BLaER1 (cell line): ENCODE results near the gene SCN2B.

Experiments
- H3K27ac ChIP-seq: shearing (Covaris generic); formaldehyde crosslinking; 2 replicates; pipeline ENCODE4 v1.8.1; 2022
- H3K27me3 ChIP-seq: shearing (Covaris generic); formaldehyde crosslinking; 2 replicates; pipeline ENCODE4 v1.8.1; 2022
- H3K36me3 ChIP-seq: shearing (Covaris generic); formaldehyde crosslinking; 2 replicates; pipeline ENCODE4 v1.8.1; 2022
- H3K4me1 ChIP-seq: shearing (Covaris generic); formaldehyde crosslinking; 2 replicates; pipeline ENCODE4 v1.8.1; 2022
- H3K4me2 ChIP-seq: shearing (Covaris generic); formaldehyde crosslinking; 2 replicates; pipeline ENCODE4 v1.8.1; 2022
- H3K4me3 ChIP-seq: shearing (Covaris generic); formaldehyde crosslinking; 2 replicates; pipeline ENCODE4 v1.8.1; 2022
- H3K9ac ChIP-seq: shearing (Covaris generic); formaldehyde crosslinking; 2 replicates; pipeline ENCODE4 v1.8.1; 2022
- H3K9me3 ChIP-seq: shearing (Covaris generic); formaldehyde crosslinking; 2 replicates; pipeline ENCODE4 v1.8.1; 2022
- H4K20me1 ChIP-seq: shearing (Covaris generic); formaldehyde crosslinking; 2 replicates; pipeline ENCODE4 v1.8.1; 2022
- Cebpa-rat ChIP-seq: shearing (Covaris generic); IDR thresholded peaks from 2 replicates; pipeline ENCODE4 v1.8.1; 2022

SCN2B gene

DNA sequence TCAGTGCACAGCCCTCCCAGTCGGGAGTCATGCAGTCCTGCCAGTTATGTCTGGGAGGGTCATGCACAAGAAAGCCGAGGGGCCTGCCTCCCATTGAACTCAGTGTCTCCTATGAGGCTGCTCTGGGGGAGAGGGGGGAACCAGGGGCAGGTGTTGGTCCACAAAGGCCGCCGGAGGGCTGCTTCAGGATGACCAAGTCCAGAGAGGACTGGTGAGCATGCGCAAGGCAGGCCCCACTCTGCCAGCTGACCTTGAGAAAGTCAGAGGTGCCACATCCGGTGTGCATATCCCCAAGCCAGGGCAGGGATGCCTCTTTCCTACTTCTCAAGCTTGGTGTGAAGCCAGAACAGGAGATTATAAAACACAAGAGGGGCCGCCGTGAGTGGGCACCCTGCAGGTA, 28.2 kb downstream of the SCN2B start:
- no peak overlapping the region for H3K27ac ChIP-seq
- H3K4me2 ChIP-seq, result no peak overlapping the region
- H3K9ac ChIP-seq, result no peak overlapping the region
- peaks cover 97% of the 10 kb centered on the region for H3K27me3 ChIP-seq
- TF ChIP-seq Cebpa-rat, result no peak
- no peaks in the 10 kb centered on the region for H3K36me3 ChIP-seq
- H3K4me3 ChIP-seq, result no peak overlapping the region
- peaks cover 17% of the 10 kb centered on the region for H3K4me1 ChIP-seq
- peaks cover 20% of the 10 kb centered on the region; the same call in 1 of the 2 replicates for H4K20me1 ChIP-seq
- no peaks in the 10 kb centered on the region for H3K9me3 ChIP-seq

DNA sequence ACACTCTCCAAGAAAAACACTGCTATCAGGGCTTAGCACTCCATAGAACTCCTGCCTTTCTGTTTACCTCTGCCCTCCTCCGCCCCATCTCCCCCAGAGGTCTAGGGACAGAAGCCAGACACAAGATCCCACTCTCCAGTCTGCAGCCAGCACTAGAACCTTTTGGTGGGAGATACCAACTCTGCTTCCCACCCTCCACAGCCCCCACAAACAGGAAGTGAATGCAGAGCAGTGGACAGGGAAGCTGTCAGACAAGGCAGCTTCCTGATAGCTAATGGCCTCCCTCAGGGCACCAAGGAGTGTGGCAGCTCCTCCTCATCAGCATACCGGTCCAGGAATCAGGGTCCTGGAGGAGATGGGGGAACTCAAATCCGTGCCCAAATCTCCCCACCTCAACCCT, 28.9 kb downstream of the SCN2B start:
- peaks cover 15% of the 10 kb centered on the region; the same call in 1 of the 2 replicates for H4K20me1 ChIP-seq
- H3K27ac ChIP-seq, result no peak overlapping the region
- no peak overlapping the region for H3K4me2 ChIP-seq
- H3K27me3 ChIP-seq, result peaks cover 96% of the 10 kb centered on the region
- H3K4me1 ChIP-seq, result peaks cover 10% of the 10 kb centered on the region
- no peak overlapping the region for H3K4me3 ChIP-seq
- H3K36me3 ChIP-seq, result no peaks in the 10 kb centered on the region
- H3K9me3 ChIP-seq, result no peaks in the 10 kb centered on the region
- TF ChIP-seq Cebpa-rat, result no peak
- H3K9ac ChIP-seq, result no peak overlapping the region

DNA sequence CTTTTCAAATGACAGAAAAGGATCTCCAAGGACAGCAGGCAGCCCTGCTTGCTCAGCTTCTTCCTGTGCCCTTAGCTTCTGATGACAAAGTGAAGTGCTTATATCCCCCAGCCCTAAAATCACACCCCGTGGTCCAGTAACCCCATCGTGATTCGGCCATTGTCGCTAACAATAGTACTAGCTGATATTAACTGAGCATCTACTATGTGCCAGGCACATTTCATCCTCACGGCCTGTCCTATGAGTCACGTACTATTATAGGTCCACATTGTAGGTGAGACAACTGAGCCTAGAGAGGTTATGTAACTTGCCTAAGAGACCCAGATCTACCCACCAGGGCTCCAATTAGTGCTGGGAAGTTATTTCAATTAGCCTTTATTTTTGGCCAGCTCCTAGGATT, 29.9 kb downstream of the SCN2B start:
- no peak overlapping the region for H3K4me2 ChIP-seq
- H3K9ac ChIP-seq, result no peak overlapping the region
- TF ChIP-seq Cebpa-rat, result no peak
- no peak overlapping the region for H3K27ac ChIP-seq
- H3K4me3 ChIP-seq, result no peak overlapping the region
- H3K9me3 ChIP-seq, result no peaks in the 10 kb centered on the region
- peaks cover 4% of the 10 kb centered on the region; the same call in 1 of the 2 replicates for H3K4me1 ChIP-seq
- H3K27me3 ChIP-seq, result peaks cover 88% of the 10 kb centered on the region
- peaks cover 7% of the 10 kb centered on the region; the same call in 1 of the 2 replicates for H4K20me1 ChIP-seq
- H3K36me3 ChIP-seq, result no peaks in the 10 kb centered on the region

DNA sequence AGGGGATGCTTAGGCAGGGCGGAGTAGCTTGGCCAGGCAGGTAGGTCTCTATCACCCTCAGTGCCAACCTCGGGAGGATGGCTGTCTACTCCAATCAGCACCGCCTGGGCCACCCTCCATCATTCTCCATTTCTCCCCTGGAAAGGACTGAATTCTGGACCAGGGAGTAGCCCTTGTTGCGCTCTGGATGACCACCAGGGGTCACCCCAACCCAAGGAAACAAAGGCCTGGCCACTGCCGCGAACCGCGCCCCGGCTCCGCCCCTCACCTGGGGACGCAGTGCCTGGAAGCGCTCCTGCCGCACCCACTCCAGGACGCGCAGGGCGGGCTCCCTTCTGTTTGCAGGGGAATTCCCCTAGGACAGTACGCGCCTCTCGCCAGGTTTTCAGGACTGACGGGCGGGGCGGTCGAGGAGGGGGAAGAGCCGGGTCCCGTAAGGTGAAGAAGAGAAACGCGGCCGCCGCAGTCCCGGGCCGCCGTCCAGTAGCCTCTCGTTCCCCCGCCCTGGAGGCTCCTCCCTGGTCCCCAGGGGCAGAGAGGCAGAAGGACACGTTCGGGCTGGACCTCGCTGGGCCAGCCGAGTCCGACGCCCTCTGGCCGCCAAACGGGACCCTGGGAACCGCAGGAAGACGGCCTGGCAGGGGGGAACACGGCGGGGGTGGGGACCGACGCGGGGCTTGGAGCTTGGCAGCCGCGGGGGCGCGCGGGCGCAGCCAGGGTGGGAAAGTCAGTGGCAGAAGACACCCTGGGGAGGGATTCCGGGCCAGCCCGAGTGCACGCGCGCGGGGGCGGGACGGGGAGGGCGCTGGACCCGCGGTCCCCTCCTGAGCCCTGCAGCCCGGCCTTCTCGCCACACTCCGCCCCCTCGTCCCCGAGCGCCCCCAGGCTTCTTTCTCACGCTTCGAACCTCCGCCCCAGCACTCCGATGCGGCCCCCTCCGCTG, 30.9 kb downstream of the SCN2B start:
- Histone ChIP-seq H3K9me3 (no peaks in the 10 kb centered on the region), H3K27ac (no peak overlapping the region), H3K9ac (peak overlapping the region; percentile 57; the same call in 1 of the 2 replicates), H4K20me1 (peaks cover 4% of the 10 kb centered on the region; the same call in 1 of the 2 replicates), H3K4me2 (peak overlapping the region; percentile 98), H3K4me3 (peak overlapping the region; percentile 82), H3K36me3 (no peaks in the 10 kb centered on the region), H3K27me3 (peaks cover 78% of the 10 kb centered on the region), H3K4me1 (peaks cover 4% of the 10 kb centered on the region; the same call in 1 of the 2 replicates)
- no peak for TF ChIP-seq Cebpa-rat

DNA sequence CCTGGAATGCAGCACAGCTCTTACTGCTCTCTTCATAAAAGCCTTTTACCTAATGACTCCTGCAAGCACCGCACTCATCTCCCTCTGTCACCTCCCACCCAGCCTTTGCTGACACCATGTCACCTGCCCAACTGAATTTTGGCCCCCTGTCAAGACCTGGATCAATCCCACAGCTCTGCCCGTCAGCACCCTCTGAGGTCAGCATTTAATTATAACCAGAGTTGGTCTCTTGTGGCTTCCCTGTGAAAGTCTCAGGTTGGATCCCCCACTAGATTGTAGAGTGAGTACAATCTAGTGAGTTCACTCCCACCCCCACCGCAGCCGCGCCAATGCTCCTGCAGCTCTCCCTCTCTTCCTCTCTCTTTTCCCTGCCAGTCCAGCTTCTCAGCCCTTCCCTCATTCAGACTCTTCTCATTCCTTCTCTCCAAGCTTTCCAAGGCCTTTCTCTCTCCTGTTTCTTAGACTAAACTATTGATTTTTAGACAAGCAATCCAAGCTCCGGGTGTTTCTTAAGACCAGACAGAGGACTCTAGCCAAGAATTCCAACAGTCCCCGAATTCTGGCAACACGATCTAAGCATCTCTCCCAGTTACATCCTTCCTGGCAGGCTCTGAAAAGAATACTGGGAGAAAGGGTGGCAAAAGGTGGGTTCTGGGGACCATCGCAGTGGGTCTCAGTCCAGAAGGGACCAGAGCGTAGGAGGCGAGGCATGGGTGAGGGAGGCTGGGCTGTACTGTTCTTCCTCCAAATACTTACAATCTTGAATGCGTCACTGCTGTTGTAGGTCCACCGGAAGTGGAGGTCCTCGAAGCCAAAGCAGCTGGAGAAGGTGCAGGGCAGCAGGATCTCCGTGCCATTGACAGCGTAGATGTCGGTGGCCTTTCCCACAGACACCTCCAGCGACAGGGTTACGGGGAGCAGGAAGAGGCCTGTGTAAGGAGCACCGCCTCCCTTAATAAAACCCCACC, 31.9 kb downstream of the SCN2B start:
- no peak for TF ChIP-seq Cebpa-rat
- Histone ChIP-seq H3K4me3 (no peak overlapping the region), H3K4me2 (peak overlapping the region; percentile 98), H4K20me1 (no peaks in the 10 kb centered on the region), H3K27ac (no peak overlapping the region), H3K36me3 (no peaks in the 10 kb centered on the region), H3K27me3 (peaks cover 69% of the 10 kb centered on the region), H3K4me1 (peaks cover 4% of the 10 kb centered on the region; the same call in 1 of the 2 replicates), H3K9ac (no peak overlapping the region), H3K9me3 (no peaks in the 10 kb centered on the region)

DNA sequence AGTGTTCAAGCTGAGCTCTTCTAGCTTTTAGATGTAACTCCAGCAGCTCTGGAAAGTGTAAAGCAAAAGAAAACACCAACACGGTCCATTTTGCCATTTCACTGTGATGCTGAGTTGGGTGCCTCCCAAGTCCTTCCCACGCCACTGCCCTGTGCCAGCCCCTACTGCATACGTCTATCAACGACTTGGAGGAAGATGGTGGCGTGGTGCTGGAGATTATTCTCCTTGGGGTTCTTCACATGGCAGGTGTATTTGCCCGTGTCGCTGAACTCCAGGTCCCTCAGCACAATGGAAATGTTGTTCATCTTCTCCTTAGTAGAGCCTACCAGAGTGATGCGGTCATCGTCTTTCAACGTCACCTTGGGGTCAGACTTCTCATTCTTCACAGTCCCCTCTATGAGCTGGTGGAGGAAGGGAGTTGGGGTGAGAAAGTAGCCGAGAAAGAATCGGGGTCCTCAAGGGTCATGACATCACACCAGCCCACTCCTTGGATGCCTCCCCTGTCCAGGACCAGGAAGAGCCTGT, 32.7 kb downstream of the SCN2B start:
- Histone ChIP-seq H3K27ac (no peak overlapping the region), H3K27me3 (peaks cover 60% of the 10 kb centered on the region), H3K9me3 (no peaks in the 10 kb centered on the region), H3K4me3 (no peak overlapping the region), H3K4me1 (peaks cover 4% of the 10 kb centered on the region; the same call in 1 of the 2 replicates), H4K20me1 (no peaks in the 10 kb centered on the region), H3K9ac (no peak overlapping the region), H3K4me2 (no peak overlapping the region), H3K36me3 (no peaks in the 10 kb centered on the region)
- no peak for TF ChIP-seq Cebpa-rat

DNA sequence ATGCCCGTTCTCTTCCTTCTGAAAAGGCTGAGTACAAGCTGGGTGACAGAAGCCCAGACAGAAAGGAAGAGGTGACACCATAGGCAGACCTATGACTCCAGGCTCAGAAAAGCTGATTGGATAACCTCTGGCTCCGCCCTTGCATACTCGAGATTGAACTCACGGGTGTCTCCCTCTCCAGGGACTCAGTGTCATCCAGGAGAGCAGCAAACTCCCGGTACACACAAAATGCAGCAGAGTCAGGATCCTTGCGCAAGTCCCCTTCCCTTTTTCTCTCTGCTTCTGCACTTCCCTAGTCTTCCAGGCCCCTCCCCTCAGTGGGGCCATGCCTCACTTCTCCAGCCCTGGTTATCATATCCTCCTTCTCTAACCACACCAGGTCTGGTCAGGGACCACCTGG, 33.6 kb downstream of the SCN2B start:
- Histone ChIP-seq H3K4me3 (no peak overlapping the region), H3K9me3 (no peaks in the 10 kb centered on the region), H3K4me2 (no peak overlapping the region), H3K4me1 (peaks cover 4% of the 10 kb centered on the region; the same call in 1 of the 2 replicates), H3K27ac (no peak overlapping the region), H3K9ac (no peak overlapping the region), H4K20me1 (no peaks in the 10 kb centered on the region), H3K36me3 (no peaks in the 10 kb centered on the region), H3K27me3 (peaks cover 51% of the 10 kb centered on the region)
- no peak for TF ChIP-seq Cebpa-rat

DNA sequence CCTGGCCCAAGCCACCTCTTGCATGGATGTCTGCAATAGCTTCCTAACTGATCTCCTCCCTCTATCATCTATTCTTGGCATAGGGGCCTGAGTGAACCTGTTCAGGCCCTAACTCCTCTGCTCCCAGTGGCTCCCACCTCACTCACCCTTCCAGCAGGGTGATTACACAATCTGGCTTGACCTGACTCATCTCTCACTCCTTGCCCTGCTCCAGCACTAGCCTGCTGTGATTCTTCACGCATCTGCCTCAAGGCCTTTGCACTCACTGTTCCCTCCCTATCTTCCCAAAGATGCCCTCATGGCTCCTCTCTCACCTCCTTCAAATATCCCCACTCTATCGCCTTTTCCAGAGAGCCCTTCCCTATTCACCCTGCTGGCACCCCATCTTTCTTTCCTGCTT, 34.4 kb downstream of the SCN2B start:
- no peak overlapping the region for H3K4me2 ChIP-seq

DNA sequence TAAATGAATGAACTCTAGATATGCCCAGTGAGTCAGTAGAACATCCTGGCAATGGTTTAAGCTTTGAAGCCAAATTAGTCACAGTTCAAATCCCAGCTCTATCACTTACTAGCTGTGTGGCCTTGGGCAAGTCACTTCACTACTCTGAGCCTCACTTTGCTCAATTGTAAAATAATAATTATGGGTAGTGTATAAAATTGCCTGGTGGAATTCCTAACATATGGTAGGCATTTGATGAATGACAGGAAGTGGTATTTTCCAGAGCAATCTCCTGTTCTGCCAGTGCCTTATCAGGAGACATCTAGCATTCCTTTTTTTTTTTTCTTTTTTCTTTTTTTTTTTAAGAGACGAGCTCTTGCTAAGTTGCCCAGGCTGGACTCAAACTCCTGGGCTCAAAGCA, 36.9 kb downstream of the SCN2B start:
- Histone ChIP-seq H3K27ac (no peak overlapping the region), H3K9me3 (no peaks in the 10 kb centered on the region), H4K20me1 (no peaks in the 10 kb centered on the region), H3K9ac (no peak overlapping the region), H3K4me2 (no peak overlapping the region), H3K36me3 (no peaks in the 10 kb centered on the region), H3K4me1 (no peaks in the 10 kb centered on the region), H3K27me3 (peaks cover 18% of the 10 kb centered on the region), H3K4me3 (no peak overlapping the region)
- no peak for TF ChIP-seq Cebpa-rat

More for the DNA sequence above, 34.4 kb downstream of the SCN2B start:
- no peak overlapping the region for H3K27ac ChIP-seq
- TF ChIP-seq Cebpa-rat, result no peak
- no peaks in the 10 kb centered on the region for H3K9me3 ChIP-seq
- H3K27me3 ChIP-seq, result peaks cover 43% of the 10 kb centered on the region
- H3K4me1 ChIP-seq, result no peaks in the 10 kb centered on the region
- H3K36me3 ChIP-seq, result no peaks in the 10 kb centered on the region
- H3K9ac ChIP-seq, result no peak overlapping the region
- no peak overlapping the region for H3K4me3 ChIP-seq
- H4K20me1 ChIP-seq, result no peaks in the 10 kb centered on the region
